Measurements from ENCODE around the gene ORC6.

The ORC6 gene

DNA sequence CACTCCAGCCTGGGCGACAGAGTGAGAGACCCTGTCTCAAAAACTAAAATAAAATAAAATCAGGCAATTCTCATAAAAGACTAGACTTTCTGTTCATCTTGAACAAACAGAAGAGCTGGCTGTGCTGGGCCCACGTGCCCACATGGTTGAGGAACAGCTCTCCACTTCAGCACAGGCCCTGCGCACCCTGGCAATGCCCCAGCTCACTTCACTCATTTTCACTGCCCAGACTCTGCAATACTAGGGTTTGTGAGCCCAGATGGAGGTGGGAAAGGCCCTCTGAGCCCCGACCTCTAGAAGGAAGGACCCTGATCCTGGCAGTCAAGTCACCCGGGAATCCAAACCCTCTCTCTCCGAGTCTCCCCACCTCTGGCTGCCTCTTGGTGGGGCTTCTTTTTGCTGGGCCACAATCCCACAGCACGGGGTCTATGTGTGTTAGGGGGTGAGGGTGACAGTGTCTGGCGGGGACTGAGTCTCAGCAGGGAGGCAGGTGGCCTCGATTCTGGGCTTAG is 43.9 kb downstream of the ORC6 start:
- DNase-seq = no peak

DNA sequence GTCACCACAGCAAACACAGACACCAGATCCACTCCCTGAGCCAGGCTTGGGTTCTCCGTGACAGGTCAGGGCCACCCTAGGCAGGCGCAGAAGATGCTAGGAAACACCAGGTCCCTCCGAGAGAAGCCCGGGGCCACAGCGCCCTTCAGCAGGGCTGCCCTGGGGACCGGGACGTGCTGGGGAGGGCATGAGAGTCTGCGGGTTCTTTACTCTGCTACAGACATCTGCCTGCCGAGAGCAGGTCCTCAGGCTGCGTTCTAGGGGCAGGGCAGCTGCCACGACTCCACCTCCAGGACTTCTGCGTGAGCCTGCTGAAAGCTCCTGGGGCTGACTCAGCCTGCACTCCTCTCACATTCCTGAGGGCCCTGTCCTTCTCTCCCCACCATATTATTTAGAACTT is 47.2 kb downstream of the ORC6 start:
- DNase-seq = no peak

DNA sequence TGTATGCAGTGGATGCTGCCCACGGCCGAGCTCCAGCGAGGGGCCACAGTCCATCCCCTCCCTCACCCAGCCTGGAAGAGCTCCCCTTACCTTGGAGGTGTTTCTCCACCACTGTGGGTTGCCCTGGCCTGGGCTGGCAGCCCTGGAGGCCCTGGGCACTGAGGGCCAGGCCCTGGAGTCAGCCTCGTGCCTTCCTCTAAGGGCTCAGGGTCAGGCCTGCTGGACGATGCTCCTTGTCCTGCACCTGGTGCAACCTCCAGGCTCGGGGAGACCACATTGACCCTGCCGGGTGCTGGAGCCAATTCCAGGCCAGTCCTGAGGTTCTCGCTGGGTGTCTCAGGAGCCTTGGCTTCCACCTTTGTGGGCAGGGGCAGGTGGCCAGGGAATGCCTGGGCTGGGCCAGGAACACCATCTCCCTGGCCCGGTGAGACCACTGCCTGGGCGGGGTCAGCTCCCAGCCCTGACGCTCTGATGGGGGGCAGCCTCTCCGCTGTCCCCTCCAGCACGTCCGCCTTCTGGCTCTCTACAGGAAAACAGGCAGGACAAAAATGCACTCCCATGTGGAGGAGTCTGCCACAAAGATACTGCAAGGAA is 48.3 kb downstream of the ORC6 start:
- no peak for DNase-seq

DNA sequence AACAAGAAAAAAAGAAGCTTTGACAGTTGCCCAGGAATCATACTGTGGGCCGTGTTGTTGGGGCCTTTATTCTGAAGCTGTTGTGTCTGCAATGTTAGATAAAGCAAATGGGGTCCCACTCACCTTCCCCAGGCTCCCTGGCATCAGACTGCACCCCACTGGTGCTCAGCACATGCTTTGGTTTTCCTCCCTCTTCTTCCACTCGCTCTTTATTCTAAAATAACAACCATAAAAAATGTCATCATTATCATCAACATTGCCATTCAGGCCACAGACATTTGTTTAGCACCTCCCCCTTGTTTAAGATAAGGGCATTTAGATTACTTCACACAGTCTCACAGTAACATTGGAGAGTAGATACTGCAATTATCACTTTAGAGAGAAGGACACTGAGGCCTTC is 50.5 kb downstream of the ORC6 start:
- DNase-seq = no peak

DNA sequence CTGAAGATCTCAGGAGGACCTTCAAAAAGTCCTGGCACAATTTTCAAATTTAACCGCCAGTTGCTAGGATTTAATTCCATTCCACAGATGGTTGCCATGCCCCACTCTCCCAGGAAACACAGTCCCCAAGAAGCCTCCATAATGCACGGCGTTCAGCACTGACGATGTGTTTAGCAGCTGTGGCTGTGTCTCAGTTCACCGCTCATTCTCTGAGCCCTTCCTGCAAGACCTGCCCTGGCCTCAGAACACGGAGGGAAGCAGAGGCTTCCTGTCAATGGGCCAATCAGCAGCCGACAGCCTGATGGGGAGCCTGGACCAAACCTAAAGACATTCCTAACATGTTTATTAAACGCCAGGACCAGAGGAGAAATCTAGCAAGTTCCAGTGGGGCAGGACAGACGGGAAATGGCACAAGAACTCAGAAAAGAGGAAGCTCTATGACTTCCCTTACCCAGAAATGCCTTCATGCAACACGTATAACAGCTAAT is 53.8 kb downstream of the ORC6 start:
- no peak for DNase-seq

- DNase-seq = no peak
These were observed 56.2 kb downstream of the ORC6 start for GRCh38 chr16:46745617-46746016.

GRCh38 chr16:46746821-46747776 is 57.6 kb downstream of the ORC6 start:
- DNase-seq = no peak

Measured in NCI-H2081 treated with DMSO at 0.1 percent for 48 hours (cell line).